ENCODE results near the gene PAPPA. TPM values are rescaled to one million over a fixed set of nuclear protein-coding genes. Genes with fewer than 3 reads are reported as not detected.

The PAPPA gene
- polyA plus RNA-seq, 3 donors: 4.0 to 4.2 (median 4.1) TPM

- DNase-seq (ENCODE audit: low read depth in 3 of 3, low spot score in 2 of 3): no peak
Observed at GRCh38 chr9:116269250-116269649, 115.7 kb downstream of the PAPPA start.

DNA sequence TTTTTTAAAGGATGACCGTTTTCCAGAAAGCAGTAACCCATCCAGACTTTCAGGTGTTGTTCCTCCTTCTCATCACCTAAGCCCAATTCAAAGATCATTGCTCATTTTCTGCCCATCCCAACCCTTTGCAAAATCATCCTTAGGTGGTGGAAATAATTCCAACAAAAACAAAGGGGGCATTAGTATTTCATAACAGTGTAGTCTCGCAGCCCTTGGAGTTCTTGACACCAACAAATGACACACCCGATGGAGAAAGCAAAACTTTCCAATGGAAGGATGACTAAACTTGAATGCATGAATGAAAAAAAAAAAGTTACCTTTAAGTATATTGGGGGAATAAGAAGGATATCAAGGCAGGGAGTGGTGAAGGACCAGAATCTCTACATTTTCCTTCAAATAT is 117.0 kb downstream of the PAPPA start:
- no peak for DNase-seq (ENCODE audit: low read depth in 3 of 3, low spot score in 2 of 3)

DNA sequence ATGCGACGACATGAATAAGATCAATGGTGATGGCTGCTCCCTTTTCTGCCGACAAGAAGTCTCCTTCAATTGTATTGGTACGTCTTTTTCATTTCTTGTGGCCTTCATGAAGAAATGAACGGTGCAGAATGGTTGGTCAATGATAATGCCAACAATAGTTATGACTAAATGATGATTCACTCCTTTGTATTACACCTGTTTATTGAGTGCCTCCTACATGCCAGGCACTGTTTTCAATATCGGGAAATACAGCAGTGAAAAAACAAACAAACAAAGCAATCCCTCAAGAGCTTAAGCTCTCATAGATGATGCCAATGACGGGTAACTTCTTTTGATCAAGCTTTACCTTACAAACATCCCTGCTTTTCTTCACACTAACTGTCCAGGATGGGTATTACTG is 117.7 kb downstream of the PAPPA start:
- DNase-seq (ENCODE audit: low read depth in 3 of 3, low spot score in 2 of 3): no peak

GRCh38 chr9:116271991-116272390 is 118.4 kb downstream of the PAPPA start:
- DNase-seq (ENCODE audit: low read depth in 3 of 3, low spot score in 2 of 3): no peak

DNA sequence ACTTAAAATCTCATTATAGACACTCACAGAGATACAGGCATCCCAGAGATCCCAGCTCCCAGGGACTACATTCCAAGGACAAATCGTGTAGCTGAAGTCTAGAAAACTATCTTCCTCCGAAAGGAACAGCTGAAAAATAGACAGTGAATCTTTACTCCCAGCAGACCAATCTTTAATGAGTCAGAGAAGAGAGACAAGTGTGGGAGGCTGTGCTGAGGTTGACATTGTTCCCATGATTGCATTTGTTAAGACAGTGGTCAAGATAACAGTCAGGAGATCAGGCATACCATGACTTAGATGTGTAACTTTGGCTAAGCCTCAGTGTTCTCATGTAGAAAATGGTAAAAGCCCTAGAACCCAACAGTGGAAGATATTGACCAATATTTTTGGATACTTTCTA is 120.7 kb downstream of the PAPPA start:
- no peak for DNase-seq (ENCODE audit: low read depth in 3 of 3, low spot score in 2 of 3)

DNA sequence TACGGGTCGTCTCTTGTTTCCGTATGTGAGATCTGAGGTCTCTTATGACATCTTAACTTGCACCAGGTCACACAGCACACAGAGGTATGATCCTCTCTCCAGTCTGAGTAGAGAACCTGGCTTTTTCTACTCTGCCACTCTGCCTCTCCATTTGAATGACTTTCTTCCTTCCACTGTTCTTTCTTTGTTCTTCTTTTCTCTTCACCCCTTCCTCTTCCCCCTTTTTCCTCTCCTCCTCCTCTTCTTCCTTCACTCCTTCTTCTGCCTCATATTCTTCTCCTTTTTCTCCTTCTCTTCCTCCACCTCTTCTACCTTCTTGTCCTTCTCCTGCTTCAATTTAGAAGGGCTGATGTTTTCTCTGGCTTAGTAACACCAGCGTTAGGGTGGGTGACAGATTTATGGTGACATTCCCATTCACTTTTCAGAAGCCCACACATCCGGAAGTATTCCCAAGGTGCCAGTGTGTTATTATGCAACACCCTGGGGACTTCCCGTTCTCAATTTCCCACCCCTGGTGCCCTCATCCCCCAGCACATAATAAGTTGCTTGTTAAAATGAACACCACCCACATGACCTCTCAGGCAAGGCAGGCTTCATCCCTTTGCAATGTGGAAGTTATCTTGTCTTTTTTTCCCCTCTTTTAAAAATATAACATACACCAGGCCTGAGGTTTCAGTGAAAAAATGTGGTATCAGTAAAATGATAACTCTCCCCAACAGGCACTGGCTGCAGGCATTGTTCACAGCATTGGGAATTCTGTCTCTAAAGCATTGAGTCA is 122.0 kb downstream of the PAPPA start:
- no peak for DNase-seq (ENCODE audit: low read depth in 3 of 3, low spot score in 2 of 3)

- no peak for DNase-seq (ENCODE audit: low read depth in 3 of 3, low spot score in 2 of 3)
Observed at GRCh38 chr9:116276196-116276493, 122.6 kb downstream of the PAPPA start.

- no peak for DNase-seq (ENCODE audit: low read depth in 3 of 3, low spot score in 2 of 3)
Observed at GRCh38 chr9:116276651-116277121, 123.1 kb downstream of the PAPPA start.

DNA sequence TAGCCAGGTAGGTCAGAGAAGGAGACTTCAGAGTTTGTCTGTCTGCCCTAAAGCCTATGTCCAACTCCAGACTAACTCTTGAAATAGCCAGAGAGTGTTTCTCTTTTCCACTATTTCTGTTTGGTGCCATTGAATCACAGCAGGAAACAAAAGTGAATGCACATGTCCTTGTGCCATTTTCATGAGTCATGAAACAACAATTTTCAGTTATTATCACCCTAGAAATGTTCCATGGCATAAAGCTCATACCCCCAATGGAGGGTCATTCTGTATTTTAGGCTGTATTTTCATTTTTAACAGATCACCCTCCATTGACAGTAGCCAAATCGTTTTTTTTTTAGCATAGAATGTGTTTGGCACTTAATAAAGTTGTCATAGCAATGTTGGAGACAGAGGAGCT is 124.7 kb downstream of the PAPPA start:
- no peak for DNase-seq (ENCODE audit: low read depth in 3 of 3, low spot score in 2 of 3)

GRCh38 chr9:116279230-116279629 is 125.6 kb downstream of the PAPPA start:
- DNase-seq (ENCODE audit: low read depth in 3 of 3, low spot score in 2 of 3): no peak

DNA sequence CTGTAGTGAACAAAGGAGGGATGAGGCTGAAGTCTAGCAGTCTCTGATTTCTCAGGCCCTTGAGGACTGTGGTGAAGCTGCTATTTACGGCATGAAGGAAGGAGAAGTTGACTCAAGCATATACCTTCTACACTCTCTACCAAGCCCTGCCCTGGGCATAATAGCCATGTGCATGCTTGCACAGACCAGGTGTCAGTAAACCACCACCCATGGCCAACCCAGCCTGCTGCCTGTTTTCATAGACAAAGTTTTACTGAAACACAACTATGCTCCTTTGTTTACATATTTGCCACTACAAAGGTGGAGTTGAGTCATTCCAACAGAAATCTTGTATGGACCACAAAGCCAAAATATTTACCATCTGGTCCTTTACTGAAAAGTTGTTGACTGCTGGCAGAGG is 126.9 kb downstream of the PAPPA start:
- no peak for DNase-seq (ENCODE audit: low read depth in 3 of 3, low spot score in 2 of 3)

DNA sequence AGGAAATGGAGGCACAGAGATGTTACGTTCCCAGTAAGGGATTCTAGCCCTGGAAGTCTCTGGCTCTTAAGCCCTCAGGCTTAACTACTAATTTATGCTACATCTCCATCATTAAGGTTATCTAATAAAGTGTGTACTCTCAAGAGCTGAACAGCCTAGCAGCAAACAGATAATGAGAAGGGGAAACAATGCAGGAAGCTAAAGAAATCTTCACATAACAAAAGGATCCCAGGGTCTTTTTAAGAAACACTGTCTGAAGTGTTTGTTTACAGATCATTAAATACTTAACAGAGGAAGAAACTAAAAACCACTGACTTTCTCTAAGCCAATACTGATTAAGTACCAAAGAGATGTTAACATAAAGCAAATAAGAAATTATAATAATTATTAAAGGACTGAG is 129.0 kb downstream of the PAPPA start:
- no peak for DNase-seq (ENCODE audit: low read depth in 3 of 3, low spot score in 2 of 3)

DNA sequence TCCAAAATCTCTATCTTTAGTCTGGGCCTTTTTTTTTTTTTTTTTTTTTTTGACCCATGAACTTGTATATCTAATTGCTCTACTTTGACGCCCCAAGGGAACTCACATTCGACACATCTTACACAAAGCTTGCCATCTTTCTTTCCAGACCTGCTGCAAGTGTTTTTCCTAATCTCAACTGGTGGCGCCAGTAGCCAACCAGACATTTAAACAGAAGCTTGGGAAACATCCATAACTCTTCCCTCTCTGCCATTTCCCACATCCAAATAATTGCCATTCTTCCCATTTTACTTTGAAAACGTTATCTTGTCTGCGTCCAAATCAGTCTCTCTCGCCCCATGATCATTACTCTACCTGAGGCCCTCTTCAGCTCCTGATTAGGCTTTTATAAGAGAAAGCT is 130.9 kb downstream of the PAPPA start:
- no peak for DNase-seq (ENCODE audit: low read depth in 3 of 3, low spot score in 2 of 3)

- DNase-seq (ENCODE audit: low read depth in 3 of 3, low spot score in 2 of 3): no peak
Observed at GRCh38 chr9:116285320-116285719, 131.7 kb downstream of the PAPPA start.

GRCh38 chr9:116286297-116286696 is 132.7 kb downstream of the PAPPA start:
- DNase-seq (ENCODE audit: low read depth in 3 of 3, low spot score in 2 of 3): peak in 2 of 3 donors; percentile 33 to 45

DNA sequence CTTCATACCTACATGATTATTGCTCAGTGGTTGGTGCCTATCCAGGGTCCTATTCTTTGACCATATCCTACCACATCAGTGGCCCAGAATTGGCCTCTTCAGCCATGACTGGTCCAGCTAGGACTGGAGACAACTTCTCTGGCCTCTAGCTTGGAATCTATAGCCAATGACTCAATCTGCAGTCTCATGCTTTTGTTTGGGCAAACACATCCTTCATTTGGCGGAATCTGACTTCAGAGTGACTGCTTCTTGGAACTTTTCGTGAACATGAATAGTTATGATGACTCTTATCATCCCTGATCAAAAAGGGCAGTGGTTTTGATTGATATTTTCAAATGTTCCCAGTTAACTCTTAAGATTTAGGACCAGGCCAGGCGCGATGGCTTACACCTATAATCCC is 134.1 kb downstream of the PAPPA start:
- no peak for DNase-seq (ENCODE audit: low read depth in 3 of 3, low spot score in 2 of 3)

- no peak for DNase-seq (ENCODE audit: low read depth in 3 of 3, low spot score in 2 of 3)
Observed at GRCh38 chr9:116288658-116289057, 135.1 kb downstream of the PAPPA start.

GRCh38 chr9:116297346-116297745 is 143.8 kb downstream of the PAPPA start:
- DNase-seq (ENCODE audit: low read depth in 3 of 3, low spot score in 2 of 3): no peak

DNA sequence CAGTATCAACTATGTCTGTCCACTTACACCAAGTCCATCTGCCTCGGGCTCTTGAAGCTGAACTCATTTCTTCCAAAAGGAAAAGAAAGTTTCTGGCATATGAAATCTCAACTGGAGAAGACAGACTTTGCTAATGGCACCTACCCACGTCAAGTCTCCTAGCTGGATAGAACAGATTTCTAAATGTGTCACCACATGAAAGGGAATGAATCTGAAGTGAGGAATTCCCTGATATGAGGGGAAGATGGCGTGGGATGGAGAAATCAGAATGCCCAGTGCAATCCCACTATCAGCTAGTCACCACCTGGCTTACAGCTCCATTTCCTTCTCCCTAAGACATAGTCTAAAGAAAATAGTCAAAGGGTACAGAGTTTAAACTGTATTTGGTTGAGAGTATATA is 144.7 kb downstream of the PAPPA start:
- DNase-seq (ENCODE audit: low read depth in 3 of 3, low spot score in 2 of 3): no peak

DNA sequence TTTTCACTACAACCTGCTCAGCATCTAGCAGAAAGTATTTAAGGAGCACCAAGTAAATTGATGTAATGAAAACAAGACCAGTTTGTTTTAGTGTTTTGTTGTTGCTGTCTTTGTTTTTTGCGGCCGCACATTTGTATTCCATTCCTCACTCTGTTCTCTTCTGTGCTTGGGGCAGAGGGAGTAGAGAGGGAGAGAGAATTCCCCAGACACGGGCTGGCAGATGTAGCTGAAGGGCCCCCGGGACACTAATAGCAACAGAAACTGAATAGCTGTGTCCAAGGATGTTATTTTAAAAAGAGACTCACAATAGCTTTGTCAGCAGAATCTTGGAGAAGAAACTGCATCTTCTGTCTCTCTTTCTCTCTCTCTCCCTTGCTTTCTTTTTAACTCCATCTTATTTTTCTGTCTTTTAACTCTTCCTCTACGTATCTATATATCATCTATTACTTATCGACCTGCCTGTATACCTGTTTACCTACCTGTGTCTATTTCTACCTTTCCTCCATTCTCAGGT is 145.3 kb downstream of the PAPPA start:
- DNase-seq (ENCODE audit: low read depth in 3 of 3, low spot score in 2 of 3): no peak

DNA sequence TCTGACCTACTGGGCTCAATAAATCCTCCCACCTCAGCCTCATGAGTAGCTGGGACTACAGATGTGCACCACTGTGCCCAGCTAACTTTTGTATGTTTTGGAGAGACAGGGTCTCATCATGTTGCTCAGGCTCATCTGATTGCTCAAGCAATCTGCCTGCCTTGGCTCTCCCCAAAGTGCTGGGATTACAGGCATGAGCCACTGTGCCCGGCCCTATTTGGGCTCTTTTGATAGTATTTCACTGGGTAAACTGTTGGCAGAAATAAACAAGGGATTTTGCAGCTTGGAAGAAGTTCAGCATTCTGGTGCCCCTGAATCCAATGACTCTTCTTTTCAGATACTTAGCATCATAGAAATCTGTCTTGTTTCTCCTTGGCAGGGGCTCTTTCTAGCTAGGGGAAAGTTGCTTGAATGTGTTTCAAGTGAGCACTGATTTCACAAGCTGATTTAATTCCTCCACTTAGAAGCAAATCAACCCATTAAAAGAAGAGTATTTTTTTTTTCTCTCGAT is 146.8 kb downstream of the PAPPA start:
- no peak for DNase-seq (ENCODE audit: low read depth in 3 of 3, low spot score in 2 of 3)

GRCh38 chr9:116303270-116303669 is 149.7 kb downstream of the PAPPA start:
- DNase-seq (ENCODE audit: low read depth in 3 of 3, low spot score in 2 of 3): no peak

All from right renal cortex interstitium (tissue), 3 donors.